CD4-positive, alpha-beta T cell treated with Interleukin-4 for 1 hour (primary cell): ENCODE data around the gene CRTAC1.

Experiments
- DNase-seq, 2 donors: peaks; one replicate each; pipeline ENCODE4 v3.0.0-alpha.2; 2020 to 2022

CRTAC1 gene

GRCh38 chr10:97920865-97921264, 109.6 kb downstream of the CRTAC1 start:
- DNase-seq = no peak

DNA sequence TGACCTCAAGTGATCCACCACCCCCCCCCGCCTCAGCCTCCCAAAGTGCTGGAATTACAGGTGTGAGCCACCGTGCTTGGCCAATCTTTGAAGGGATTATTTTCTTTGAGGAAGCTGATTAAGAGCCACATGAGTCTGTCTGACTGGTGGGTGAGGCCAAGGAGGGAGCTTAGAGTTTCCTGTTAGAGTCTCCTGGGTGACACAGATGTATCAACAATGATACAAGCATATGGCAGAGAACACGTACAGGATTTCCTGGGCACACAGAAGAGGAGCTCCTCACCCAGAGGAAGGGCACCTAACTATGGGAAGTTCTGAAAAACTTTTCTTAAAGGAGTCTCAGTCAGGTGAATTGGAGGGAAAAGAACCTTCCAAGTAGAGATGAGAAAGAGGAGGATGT, 111.4 kb downstream of the CRTAC1 start:
- no peak for DNase-seq

GRCh38 chr10:97916586-97916985, 113.8 kb downstream of the CRTAC1 start:
- no peak for DNase-seq

- no peak for DNase-seq
Observed at GRCh38 chr10:97915346-97916131, 114.9 kb downstream of the CRTAC1 start.

GRCh38 chr10:97914837-97915211, 115.6 kb downstream of the CRTAC1 start:
- DNase-seq = peak; percentile 66

GRCh38 chr10:97914171-97914836, 116.1 kb downstream of the CRTAC1 start:
- no peak for DNase-seq

DNA sequence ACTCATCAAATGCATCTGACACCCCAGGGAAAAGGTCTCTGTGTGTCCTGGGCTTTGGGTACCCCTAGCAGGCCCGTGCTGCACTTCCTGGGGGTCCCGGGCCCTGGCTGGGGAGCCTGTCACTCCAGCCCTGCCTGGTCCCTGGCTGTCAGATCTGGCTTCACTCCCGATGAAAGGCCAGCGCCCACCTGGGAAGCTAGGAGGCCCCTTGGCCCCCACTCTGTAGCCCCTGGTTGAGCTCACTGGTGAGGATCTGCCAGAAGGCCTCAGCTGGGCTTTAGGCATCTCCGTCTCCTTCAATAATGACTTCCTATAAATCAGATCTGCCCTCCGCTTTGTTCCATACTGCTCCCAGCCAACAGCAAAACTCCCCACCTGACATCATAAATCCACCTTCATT, 116.8 kb downstream of the CRTAC1 start:
- no peak for DNase-seq

GRCh38 chr10:97913193-97913592, 117.2 kb downstream of the CRTAC1 start:
- DNase-seq = no peak

DNA sequence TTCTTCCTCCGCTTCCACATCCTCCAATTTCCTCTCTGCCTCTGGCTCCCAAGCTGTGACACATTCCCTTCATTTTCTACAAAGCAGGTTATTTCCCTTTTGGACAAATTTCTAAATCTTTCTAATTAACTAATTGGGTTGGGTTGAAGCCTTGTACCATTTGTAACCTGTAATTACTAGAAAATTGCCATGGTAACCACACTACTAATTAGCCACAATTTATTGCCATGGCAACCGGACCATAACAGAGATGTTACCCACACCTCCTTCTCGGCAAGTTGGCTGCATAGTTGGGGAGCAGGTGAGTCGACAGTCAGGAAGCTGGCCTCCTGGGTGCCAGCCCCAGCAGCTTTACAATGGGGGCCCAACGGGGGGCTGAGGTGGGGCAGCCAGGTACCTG, 119.2 kb downstream of the CRTAC1 start:
- no peak for DNase-seq

DNA sequence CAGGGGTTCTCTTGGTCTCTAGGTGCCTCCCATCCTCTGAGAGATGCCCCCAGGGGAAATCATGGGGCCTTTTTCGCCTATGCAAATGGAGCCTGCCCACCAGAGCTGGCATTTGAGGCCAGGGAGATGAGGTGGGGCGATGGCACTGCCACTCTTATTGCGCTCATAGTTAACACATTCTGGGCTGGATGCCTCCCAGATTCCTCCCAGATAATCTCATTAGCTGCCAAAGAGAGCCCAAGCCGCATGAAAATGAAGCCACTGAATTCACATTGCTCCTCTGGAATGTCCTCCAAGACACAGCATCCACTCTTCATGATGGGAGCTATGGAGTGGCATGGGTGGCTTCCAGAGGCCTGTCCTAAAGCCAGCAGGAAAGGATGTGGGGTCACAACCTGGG, 119.8 kb downstream of the CRTAC1 start:
- DNase-seq = no peak

DNA sequence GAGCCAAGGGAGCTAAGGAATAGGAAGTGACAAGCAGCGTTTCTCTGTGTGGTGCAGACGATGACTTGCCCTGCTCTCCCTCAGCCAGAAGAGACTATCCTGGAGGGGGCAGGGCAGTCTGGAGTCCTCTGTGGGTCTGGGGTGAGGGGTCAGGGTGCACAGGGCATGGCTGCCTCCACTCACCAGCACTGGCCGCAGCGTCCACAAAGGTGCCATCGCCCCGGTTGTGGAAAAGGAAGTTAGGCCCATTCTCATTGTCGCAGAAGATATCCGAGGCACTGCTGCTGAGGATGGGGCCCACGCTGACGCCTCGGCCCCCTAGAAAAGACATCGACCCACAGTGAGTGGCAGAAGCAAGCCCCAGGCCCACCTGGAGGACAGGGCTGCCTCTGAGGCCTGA, 122.6 kb downstream of the CRTAC1 start:
- DNase-seq = no peak

GRCh38 chr10:97907211-97907610, 123.2 kb downstream of the CRTAC1 start:
- DNase-seq = no peak

DNA sequence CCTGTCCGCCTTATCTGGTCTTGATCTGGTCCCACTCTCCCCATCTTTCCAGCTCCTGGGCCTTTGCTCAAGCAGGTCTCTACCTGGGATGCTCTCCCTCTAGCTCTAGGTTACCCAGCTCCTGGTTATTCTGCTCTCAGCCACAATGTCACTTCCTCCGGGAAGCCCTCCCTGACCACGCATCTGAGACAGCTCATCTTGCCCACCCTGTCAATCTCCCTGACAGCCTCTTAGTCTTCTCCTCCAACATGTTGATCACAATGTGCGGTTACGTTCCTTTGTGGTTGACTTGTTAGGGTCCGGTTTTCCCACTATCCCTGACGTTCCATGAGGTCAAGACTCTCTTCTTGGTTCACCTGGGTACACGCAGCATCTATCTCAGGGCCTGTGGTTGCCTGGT, 125.1 kb downstream of the CRTAC1 start:
- DNase-seq = no peak

GRCh38 chr10:97904576-97904975, 125.8 kb downstream of the CRTAC1 start:
- DNase-seq = no peak

DNA sequence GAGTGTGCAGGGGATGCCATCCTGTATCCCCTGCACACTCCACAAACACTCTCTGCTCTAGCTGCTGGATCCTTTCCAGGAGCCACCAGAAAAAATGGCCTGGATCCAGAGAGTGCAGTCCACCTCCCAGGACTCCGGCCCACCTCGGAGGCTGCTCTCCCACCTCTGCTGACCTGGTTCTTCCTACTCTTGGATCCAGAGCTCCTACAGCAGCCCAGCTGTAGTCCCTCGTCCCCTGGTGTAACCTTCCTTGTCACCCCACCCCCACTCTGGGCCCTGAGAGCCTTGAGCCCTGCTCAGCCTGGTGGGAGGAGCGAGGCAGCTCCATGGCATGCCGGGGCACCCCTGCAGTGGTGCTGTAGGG, 126.4 kb downstream of the CRTAC1 start:
- DNase-seq = no peak

DNA sequence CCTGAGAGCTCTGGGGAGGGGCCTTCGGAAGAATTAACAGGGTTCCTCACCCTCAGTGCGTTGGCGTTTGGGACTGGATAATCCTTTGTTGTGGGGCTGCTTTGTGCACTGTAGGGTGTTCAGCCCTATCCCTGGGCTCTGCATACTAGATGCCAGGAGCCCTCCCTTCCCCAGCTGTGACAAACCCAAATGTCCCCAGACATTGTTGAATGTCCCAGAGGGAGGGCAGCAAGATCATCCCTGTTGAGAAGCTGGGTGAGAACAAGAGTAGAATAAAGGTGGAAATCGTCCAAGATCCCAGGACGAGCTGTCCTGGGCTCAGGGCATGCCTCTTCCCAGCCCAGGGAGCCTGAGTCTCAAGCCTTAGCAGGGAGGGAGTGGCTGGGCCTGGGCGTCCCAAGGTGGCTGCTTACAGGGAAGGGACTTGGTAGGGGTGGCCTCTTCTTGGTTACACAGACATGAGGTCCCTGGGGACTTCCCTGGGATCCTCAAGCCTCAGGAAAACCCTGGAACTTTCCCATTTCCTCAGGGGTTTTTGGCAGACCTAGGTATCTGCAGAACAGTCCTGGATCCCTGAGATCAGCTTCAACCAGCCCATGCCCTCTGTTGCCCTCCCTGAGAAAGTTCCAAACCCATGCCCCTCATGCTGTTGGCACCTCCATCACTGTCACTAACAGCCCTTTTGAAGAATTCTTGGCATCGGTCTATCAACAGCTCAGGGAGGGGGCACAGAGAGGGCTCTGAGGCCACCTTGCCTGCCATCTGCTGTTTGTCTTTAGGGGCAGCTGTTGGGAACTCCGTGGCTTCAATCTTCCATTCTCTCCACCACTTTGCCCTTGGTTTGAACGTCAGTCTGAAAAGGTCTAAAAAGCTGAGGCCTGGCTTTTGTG, 127.0 kb downstream of the CRTAC1 start:
- no peak for DNase-seq

DNA sequence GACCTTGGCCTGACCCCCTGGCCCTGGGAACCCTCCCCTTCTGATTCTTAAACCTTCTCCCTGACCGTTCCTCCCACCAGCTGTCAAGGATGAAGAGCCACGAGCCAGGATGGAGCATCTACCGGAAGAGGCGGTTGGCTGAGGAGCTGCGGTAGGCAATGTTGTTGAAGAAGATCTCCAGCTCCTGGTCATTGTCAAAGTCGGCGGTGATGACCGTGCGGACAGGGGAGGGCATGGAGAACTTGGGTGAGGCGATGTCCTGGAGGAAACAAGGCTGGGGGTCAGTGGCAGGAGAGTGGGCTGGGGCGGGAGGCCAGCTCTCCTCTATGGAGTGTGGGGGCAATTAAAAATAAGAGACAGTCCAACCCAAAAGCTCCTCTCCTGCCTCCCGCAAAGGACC, 129.0 kb downstream of the CRTAC1 start:
- DNase-seq = no peak

DNA sequence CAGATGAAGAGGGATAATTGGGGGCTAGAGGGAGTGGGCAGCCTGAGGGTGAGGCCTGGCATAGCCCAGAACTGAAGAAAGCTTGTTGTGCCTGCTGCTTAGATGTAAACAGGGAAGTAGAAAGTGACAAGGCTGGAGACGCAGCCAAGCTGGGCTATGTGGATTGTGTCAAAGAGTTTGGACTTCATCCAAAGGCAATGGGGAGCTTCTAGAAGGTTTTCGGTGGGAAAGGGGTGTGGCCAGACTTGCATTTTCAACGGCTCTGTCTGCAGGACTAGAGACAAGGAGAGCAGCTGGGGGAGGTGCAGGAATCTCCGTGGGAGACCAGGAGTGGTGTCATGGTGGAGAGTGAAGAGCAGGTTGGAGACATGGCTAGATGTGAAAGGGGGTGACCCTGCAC, 132.0 kb downstream of the CRTAC1 start:
- no peak for DNase-seq

DNA sequence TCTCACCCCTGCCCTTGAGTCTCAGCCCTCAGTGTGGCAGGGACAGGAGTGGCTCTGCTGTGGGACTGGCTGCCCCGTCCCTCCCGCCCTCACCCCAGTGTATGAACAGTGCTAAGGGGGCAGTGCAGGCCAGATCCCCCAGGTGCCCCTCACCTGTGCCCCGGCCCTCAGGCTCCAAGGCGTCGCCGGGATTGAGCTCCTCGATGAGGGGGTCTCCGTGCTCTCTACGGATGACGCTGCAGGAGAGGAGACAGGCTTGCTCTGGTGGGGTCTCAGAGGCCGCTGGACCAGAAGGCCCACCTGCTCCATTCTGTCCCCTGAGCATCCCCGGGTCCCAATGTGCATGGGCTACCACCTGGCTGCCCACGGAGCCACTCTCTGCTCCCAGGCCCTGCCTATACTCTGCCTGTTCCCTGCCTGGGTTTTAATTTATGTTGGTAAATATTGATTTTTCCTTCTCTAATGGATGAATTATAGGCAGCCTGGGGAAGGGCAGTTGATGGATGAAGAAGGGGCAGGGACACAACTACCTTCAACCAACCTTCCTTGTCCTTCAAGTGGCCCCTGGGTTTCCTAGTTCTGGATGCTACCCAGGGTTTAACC, 133.6 kb downstream of the CRTAC1 start:
- no peak for DNase-seq

DNA sequence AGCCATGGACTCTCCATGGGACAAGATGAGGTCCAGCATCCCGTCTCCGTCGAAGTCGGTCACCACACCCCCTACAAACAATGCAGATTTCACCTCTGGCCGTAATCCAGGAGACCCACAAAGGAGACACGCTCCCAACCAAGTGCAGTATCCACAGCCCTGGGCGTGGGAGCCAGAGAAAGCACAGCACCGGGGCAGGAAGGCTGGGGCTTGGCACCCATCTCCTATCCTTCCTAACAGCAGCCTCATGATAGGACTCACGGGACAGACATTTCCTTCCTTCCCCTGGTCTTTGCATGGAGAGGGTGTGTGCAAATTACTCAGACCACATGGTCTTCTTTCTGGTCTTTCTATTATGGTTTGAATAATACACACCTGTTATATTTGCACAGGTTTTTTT, 134.5 kb downstream of the CRTAC1 start:
- DNase-seq = no peak

GRCh38 chr10:97895084-97895483, 135.3 kb downstream of the CRTAC1 start:
- DNase-seq = no peak

GRCh38 chr10:97894092-97894491, 136.3 kb downstream of the CRTAC1 start:
- no peak for DNase-seq

DNA sequence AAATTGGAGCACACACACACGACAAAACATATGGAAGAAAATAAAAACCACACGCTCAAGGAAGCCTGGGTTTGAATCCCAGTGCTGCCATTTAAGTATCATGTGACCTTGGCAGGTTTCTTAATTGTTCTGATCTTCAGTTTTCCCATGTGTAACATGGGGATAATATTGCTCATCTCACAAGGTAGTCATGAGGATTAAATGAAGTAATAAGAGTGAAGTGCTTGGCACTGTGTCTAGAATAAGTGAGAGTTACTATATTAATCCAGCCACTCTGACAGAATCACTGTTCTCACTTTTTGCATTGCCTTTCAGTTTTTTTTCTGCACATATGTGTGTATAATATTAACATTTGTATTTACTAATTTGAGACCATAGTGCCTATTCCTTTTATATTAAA, 137.5 kb downstream of the CRTAC1 start:
- no peak for DNase-seq
